HepG2 (cell line): Measurements from ENCODE around the gene PRKRIP1. TPM values are rescaled to one million over a fixed set of nuclear protein-coding genes. Genes with fewer than 3 reads are reported as not detected.
A peak's percentile ranks its signal among the peaks of the same experiment; 100 is the strongest.

Experiments
- SAP130 ChIP-seq: IDR thresholded peaks from 2 replicates; pipeline ENCODE4 v1.6.1; 2016; ENCODE audit warnings: low read depth
- TOPORS ChIP-seq: sonication (generic); formaldehyde crosslinking; IDR thresholded peaks from 2 replicates; pipeline ENCODE4 v1.8.0; 2023; ENCODE audit warnings: mild to moderate bottlenecking, missing genetic modification reagents
- ZNF383 ChIP-seq: sonication (generic); formaldehyde crosslinking; IDR thresholded peaks from 2 replicates; pipeline ENCODE4 v1.4.0; 2020; ENCODE audit warnings: missing genetic modification reagents, mild to moderate bottlenecking, borderline replicate concordance
- ZNF83 ChIP-seq: sonication (generic); formaldehyde crosslinking; IDR thresholded peaks from 2 replicates; pipeline ENCODE4 v1.4.0; 2020; ENCODE audit warnings: missing genetic modification reagents, mild to moderate bottlenecking, borderline replicate concordance
- polyA plus RNA-seq, 8 experiments: library from polyadenylated mRNA; depleted of rRNA in 3 of 8; stranded (reverse) in 7 of 8; unstranded in 1 of 8; fragments of >200 nt; fragmentation: Illumina TruSeq in 4 of 8; extraction: Trizol in 4 of 8; gene quantifications; 2 replicates each; pipeline versions ENCODE4 v1.2.1 to v1.2.3, GENCODE V29; 2011 to 2016; ENCODE audit warnings: low read depth in 4 of 8, missing spikeins in 1 of 8, mixed read lengths in 1 of 8; ENCODE audit not compliant: insufficient read depth in 1 of 8
- total RNA-seq, 5 experiments: library from RNA; depleted of rRNA; stranded (reverse); fragments of >200 nt; fragmentation: Illumina TruSeq; extraction: Trizol; gene quantifications; 2 replicates each; pipeline ENCODE4 v1.2.3, GENCODE V29; 2016; ENCODE audit warnings: low read depth in 1 of 5
- TF ChIP-seq, protein P1 (sequence below): sonication (generic); formaldehyde crosslinking; IDR thresholded peaks from 2 replicates; pipeline ENCODE4 v1.5.0; 2020; ENCODE audit warnings: mild to moderate bottlenecking, missing genetic modification reagents
- TF ChIP-seq, protein P2 (sequence below): sonication (generic); formaldehyde crosslinking; IDR thresholded peaks from 2 replicates; pipeline ENCODE4 v1.8.1; 2022; ENCODE audit warnings: mild to moderate bottlenecking, missing genetic modification reagents
- TF ChIP-seq, protein P3 (sequence below): sonication (generic); formaldehyde crosslinking; IDR thresholded peaks from 2 replicates; pipeline ENCODE4 v1.5.0; 2020; ENCODE audit warnings: mild to moderate bottlenecking, missing genetic modification reagents, borderline replicate concordance
- TF ChIP-seq, protein P4 (sequence below): sonication (generic); formaldehyde crosslinking; IDR thresholded peaks from 2 replicates; pipeline ENCODE4 v1.4.0; 2020; ENCODE audit warnings: mild to moderate bottlenecking, missing genetic modification reagents, borderline replicate concordance
- TF ChIP-seq, protein P5 (sequence below): sonication (generic); formaldehyde crosslinking; IDR thresholded peaks from 2 replicates; pipeline ENCODE4 v1.4.0; 2020; ENCODE audit warnings: missing genetic modification reagents, borderline replicate concordance
- TF ChIP-seq, protein P6 (sequence below): sonication (generic); formaldehyde crosslinking; IDR thresholded peaks from 2 replicates; pipeline ENCODE4 v1.8.0; 2022; ENCODE audit warnings: mild to moderate bottlenecking, missing genetic modification reagents, borderline replicate concordance

Gene PRKRIP1
- total and polyA plus RNA-seq, 2 of the 13 experiments (the other 11 are each of a cell fraction or from before 2014, with no cell fraction given) = 13.2 to 16.8 TPM

DNA sequence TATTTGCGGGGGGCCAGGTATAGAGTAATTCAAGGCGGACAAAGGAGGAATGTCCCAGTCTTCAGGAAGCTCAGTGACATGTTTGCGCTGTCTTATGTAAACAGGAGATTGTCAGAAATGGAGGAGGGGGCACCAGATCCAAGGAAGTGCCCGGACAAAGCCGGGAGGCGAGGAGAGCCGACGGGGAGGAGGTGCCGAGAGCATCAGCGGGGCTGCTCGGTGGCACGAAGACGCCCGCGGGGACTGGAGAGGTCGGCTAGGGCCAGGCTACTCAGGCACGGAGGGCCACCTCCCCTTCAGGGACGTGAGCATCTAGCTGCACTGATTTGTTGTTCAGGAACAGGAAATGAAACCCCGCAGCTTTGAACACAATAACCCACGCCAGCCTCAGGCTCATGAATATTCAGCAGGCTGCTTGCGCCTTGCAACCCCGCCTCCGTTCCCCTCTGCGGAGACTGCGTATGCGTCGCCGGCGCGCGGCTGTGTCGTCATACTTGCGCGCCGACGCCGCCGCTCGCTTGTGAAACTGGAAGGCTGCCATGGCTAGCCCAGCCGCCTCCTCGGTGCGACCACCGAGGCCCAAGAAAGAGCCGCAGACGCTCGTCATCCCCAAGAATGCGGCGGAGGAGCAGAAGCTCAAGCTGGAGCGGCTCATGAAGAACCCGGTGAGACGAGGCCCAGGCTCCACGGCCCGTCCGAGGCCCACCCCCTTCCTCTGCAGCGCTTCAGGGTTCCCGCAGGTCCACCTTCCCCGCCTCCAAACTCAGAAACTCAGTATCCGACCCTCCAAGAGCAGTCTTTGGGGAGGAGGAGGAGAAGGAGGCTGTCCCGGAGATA is at the start of gene PRKRIP1 (continued):
- TF ChIP-seq, protein P1, sequence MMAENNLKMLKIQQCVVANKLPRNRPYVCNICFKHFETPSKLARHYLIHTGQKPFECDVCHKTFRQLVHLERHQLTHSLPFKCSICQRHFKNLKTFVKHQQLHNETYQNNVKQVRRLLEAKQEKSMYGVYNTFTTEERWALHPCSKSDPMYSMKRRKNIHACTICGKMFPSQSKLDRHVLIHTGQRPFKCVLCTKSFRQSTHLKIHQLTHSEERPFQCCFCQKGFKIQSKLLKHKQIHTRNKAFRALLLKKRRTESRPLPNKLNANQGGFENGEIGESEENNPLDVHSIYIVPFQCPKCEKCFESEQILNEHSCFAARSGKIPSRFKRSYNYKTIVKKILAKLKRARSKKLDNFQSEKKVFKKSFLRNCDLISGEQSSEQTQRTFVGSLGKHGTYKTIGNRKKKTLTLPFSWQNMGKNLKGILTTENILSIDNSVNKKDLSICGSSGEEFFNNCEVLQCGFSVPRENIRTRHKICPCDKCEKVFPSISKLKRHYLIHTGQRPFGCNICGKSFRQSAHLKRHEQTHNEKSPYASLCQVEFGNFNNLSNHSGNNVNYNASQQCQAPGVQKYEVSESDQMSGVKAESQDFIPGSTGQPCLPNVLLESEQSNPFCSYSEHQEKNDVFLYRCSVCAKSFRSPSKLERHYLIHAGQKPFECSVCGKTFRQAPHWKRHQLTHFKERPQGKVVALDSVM = no peak
- TF ChIP-seq ZNF383 (CRISPR knock-in tag) = peak; percentile 76; the same call in 1 of the 2 replicates
- TF ChIP-seq, protein P2, sequence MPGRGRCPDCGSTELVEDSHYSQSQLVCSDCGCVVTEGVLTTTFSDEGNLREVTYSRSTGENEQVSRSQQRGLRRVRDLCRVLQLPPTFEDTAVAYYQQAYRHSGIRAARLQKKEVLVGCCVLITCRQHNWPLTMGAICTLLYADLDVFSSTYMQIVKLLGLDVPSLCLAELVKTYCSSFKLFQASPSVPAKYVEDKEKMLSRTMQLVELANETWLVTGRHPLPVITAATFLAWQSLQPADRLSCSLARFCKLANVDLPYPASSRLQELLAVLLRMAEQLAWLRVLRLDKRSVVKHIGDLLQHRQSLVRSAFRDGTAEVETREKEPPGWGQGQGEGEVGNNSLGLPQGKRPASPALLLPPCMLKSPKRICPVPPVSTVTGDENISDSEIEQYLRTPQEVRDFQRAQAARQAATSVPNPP (CRISPR knock-in tag) = no peak
- TF ChIP-seq TOPORS (CRISPR knock-in tag) = no peak
- TF ChIP-seq, protein P3, sequence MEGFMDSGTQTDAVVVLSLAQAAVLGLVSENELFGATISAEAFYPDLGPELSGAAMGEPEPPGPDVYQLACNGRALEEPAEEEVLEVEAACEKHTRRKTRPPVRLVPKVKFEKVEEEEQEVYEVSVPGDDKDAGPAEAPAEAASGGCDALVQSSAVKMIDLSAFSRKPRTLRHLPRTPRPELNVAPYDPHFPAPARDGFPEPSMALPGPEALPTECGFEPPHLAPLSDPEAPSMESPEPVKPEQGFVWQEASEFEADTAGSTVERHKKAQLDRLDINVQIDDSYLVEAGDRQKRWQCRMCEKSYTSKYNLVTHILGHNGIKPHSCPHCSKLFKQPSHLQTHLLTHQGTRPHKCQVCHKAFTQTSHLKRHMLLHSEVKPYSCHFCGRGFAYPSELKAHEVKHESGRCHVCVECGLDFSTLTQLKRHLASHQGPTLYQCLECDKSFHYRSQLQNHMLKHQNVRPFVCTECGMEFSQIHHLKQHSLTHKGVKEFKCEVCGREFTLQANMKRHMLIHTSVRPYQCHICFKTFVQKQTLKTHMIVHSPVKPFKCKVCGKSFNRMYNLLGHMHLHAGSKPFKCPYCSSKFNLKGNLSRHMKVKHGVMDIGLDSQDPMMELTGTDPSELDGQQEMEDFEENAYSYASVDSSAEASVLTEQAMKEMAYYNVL (CRISPR knock-in tag) = no peak
- TF ChIP-seq, protein P4, sequence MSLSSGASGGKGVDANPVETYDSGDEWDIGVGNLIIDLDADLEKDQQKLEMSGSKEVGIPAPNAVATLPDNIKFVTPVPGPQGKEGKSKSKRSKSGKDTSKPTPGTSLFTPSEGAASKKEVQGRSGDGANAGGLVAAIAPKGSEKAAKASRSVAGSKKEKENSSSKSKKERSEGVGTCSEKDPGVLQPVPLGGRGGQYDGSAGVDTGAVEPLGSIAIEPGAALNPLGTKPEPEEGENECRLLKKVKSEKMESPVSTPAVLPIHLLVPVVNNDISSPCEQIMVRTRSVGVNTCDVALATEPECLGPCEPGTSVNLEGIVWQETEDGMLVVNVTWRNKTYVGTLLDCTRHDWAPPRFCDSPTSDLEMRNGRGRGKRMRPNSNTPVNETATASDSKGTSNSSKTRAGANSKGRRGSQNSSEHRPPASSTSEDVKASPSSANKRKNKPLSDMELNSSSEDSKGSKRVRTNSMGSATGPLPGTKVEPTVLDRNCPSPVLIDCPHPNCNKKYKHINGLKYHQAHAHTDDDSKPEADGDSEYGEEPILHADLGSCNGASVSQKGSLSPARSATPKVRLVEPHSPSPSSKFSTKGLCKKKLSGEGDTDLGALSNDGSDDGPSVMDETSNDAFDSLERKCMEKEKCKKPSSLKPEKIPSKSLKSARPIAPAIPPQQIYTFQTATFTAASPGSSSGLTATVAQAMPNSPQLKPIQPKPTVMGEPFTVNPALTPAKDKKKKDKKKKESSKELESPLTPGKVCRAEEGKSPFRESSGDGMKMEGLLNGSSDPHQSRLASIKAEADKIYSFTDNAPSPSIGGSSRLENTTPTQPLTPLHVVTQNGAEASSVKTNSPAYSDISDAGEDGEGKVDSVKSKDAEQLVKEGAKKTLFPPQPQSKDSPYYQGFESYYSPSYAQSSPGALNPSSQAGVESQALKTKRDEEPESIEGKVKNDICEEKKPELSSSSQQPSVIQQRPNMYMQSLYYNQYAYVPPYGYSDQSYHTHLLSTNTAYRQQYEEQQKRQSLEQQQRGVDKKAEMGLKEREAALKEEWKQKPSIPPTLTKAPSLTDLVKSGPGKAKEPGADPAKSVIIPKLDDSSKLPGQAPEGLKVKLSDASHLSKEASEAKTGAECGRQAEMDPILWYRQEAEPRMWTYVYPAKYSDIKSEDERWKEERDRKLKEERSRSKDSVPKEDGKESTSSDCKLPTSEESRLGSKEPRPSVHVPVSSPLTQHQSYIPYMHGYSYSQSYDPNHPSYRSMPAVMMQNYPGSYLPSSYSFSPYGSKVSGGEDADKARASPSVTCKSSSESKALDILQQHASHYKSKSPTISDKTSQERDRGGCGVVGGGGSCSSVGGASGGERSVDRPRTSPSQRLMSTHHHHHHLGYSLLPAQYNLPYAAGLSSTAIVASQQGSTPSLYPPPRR = peak; percentile 54; the same call in 1 of the 2 replicates
- peak; percentile 76 for TF ChIP-seq SAP130
- TF ChIP-seq, protein P5, sequence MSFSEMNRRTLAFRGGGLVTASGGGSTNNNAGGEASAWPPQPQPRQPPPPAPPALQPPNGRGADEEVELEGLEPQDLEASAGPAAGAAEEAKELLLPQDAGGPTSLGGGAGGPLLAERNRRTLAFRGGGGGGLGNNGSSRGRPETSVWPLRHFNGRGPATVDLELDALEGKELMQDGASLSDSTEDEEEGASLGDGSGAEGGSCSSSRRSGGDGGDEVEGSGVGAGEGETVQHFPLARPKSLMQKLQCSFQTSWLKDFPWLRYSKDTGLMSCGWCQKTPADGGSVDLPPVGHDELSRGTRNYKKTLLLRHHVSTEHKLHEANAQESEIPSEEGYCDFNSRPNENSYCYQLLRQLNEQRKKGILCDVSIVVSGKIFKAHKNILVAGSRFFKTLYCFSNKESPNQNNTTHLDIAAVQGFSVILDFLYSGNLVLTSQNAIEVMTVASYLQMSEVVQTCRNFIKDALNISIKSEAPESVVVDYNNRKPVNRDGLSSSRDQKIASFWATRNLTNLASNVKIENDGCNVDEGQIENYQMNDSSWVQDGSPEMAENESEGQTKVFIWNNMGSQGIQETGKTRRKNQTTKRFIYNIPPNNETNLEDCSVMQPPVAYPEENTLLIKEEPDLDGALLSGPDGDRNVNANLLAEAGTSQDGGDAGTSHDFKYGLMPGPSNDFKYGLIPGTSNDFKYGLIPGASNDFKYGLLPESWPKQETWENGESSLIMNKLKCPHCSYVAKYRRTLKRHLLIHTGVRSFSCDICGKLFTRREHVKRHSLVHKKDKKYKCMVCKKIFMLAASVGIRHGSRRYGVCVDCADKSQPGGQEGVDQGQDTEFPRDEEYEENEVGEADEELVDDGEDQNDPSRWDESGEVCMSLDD (CRISPR knock-in tag) = no peak
- TF ChIP-seq, protein P6, sequence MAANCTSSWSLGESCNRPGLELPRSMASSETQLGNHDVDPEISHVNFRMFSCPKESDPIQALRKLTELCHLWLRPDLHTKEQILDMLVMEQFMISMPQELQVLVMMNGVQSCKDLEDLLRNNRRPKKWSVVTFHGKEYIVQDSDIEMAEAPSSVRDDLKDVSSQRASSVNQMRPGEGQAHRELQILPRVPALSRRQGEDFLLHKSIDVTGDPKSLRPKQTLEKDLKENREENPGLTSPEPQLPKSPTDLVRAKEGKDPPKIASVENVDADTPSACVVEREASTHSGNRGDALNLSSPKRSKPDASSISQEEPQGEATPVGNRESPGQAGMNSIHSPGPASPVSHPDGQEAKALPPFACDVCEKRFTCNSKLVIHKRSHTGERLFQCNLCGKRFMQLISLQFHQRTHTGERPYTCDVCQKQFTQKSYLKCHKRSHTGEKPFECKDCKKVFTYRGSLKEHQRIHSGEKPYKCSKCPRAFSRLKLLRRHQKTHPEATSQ (CRISPR knock-in tag) = no peak
- no peak for TF ChIP-seq ZNF83 (CRISPR knock-in tag)
